ENCODE data around the gene LNX2. TPM values are rescaled to one million over a fixed set of nuclear protein-coding genes. Genes with fewer than 3 reads are reported as not detected.

The LNX2 gene
- total RNA-seq, 1 donor from 2014 or later, result 11.2 TPM

DNA sequence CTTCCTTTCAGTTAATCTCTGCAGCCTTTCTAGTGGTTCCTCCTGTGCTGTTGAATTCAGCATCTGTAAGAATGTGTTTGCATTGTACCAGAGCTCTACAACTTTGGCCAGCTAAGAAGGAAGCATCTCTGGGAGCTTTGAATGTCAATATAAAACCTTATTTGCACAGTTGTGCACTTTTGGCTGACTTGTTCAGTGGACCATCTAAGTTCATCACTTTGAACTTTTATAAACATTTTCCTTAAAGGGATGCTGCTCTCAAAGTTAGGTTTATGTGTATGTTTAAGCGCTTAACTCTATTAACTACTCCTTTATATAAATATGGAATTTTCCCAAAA, 16.9 kb upstream of the LNX2 start:
- H3K27me3 ChIP-seq (ENCODE audit: low read depth), result no peaks in the 10 kb centered on the region
- intact Hi-C loops (cut with micrococcal nuclease), result no loop called here
- H3K36me3 ChIP-seq, result no peaks in the 10 kb centered on the region
- no peak overlapping the region for H3K4me3 ChIP-seq
- no peak for DNase-seq
- H3K27ac ChIP-seq (replicated peaks), result no peak overlapping the region
- H3K9me3 ChIP-seq (replicated peaks), result no peaks in the 10 kb centered on the region
- TF ChIP-seq, protein P1, sequence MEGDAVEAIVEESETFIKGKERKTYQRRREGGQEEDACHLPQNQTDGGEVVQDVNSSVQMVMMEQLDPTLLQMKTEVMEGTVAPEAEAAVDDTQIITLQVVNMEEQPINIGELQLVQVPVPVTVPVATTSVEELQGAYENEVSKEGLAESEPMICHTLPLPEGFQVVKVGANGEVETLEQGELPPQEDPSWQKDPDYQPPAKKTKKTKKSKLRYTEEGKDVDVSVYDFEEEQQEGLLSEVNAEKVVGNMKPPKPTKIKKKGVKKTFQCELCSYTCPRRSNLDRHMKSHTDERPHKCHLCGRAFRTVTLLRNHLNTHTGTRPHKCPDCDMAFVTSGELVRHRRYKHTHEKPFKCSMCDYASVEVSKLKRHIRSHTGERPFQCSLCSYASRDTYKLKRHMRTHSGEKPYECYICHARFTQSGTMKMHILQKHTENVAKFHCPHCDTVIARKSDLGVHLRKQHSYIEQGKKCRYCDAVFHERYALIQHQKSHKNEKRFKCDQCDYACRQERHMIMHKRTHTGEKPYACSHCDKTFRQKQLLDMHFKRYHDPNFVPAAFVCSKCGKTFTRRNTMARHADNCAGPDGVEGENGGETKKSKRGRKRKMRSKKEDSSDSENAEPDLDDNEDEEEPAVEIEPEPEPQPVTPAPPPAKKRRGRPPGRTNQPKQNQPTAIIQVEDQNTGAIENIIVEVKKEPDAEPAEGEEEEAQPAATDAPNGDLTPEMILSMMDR (IDR thresholded peaks at IDR 0.05; ENCODE audit: borderline replicate concordance), result no peak
- H3K4me1 ChIP-seq, result peaks cover 40% of the 10 kb centered on the region

DNA sequence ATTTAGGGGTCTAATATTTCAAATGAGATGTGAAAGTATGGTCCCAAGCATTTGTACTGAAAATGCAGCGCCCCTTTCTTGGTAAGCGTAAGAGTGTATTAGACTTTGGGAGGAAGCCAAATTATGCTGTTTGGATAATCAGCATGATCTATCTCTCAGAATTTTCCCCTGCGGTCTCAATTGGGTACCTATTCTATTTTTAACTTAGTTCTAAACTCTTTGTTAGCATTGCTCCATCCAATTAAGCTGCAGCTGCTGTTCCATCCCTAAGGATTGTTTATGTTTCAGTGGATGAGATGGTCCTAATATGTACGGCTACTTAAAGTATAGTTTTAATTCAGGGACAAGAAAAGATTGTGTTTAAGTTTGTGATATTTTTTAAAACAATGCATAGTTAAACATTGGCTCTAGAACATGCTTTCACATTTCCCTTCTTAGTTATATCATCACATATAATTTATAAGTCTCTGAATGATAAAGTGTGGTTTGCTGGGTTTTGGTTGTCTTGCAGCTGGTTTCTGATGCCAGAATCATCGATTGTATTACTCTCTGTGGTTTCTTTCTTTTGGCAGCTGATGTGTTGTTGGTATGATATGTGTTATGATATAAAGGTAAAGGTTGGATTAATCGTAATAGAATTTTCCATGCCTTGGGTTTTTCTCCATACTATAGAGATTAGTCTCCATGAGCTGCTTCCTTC, 16.4 kb upstream of the LNX2 start:
- intact Hi-C loops (cut with micrococcal nuclease), result no loop called here
- no peaks in the 10 kb centered on the region for H3K27me3 ChIP-seq (ENCODE audit: low read depth)
- TF ChIP-seq, protein P1 (IDR thresholded peaks at IDR 0.05; ENCODE audit: borderline replicate concordance), result no peak
- H3K9me3 ChIP-seq (replicated peaks), result no peaks in the 10 kb centered on the region
- H3K4me3 ChIP-seq, result no peak overlapping the region
- DNase-seq, result no peak
- H3K27ac ChIP-seq (replicated peaks), result no peak overlapping the region
- peaks cover 38% of the 10 kb centered on the region for H3K4me1 ChIP-seq
- no peaks in the 10 kb centered on the region for H3K36me3 ChIP-seq

DNA sequence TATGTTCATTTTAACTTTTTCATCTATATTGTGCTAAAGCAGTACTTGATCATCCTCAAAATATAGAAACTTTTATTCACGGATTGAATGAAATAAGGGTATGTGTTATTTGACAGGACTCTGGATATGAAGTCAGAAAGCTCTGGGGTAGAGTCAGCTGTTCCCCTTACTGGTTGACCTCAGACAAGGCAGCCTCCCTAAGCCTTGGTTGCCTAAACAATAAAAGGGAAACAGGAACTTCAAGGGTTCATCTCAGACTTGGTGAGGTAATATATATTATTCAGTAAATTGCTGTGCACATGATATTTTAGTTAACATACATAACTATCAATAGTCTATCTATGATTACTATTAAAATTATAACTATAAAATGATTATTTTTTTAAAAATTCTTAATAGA, 14.9 kb upstream of the LNX2 start:
- intact Hi-C loops (cut with micrococcal nuclease), result no loop called here
- Histone ChIP-seq H3K4me1 (peaks cover 38% of the 10 kb centered on the region), H3K36me3 (no peaks in the 10 kb centered on the region), H3K4me3 (no peak overlapping the region), H3K27me3 (ENCODE audit: low read depth) (no peaks in the 10 kb centered on the region), H3K9me3 (replicated peaks) (no peaks in the 10 kb centered on the region), H3K27ac (replicated peaks) (no peak overlapping the region)
- TF ChIP-seq, protein P1 (IDR thresholded peaks at IDR 0.05; ENCODE audit: borderline replicate concordance), result no peak
- no peak for DNase-seq

DNA sequence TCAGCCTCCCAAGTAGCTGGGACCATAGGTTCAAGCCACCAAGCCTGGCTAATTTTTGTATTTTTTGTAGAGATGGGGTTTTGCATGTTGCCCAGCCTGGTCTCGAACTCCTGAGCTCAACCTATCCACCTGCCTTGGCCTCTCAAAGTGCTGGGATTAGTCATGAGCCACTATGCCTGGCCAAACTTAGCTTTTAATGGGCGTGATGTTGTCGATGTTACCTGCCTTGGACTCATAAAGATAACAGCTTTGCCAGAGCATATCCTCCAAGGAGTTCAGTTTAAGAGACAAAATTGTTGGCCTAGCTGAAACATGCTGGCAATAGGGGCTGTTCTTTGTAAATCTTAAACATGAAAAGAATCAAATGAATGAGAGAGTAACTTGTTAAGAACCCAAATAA, 14.5 kb upstream of the LNX2 start:
- no peaks in the 10 kb centered on the region for H3K9me3 ChIP-seq (replicated peaks)
- peaks cover 37% of the 10 kb centered on the region for H3K4me1 ChIP-seq
- no peak overlapping the region for H3K4me3 ChIP-seq
- intact Hi-C loops (cut with micrococcal nuclease), result no loop called here
- no peaks in the 10 kb centered on the region for H3K36me3 ChIP-seq
- no peak overlapping the region for H3K27ac ChIP-seq (replicated peaks)
- no peak for DNase-seq
- TF ChIP-seq, protein P1 (IDR thresholded peaks at IDR 0.05; ENCODE audit: borderline replicate concordance), result no peak
- H3K27me3 ChIP-seq (ENCODE audit: low read depth), result no peaks in the 10 kb centered on the region

DNA sequence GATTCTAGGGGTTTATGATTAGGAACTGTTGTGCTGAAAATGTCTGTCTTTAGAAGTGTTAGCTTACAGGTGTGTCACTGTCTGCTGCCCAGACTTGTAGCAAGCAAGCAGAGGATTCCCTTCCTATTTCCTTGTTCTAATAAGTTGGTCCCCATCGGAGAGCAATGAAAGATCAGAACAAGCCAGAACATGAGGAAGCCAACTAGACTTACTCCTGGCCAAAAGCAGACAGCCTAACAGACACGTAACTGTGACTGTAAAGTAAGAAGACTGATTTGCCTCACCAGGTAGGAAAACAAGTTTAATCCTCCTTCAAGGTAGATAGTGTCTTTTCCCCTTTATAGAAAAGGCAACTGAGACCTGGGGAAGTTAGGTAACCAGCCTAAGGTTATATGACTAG, 13.9 kb upstream of the LNX2 start:
- no peak overlapping the region for H3K27ac ChIP-seq (replicated peaks)
- no peak for DNase-seq
- intact Hi-C loops (cut with micrococcal nuclease), result no loop called here
- H3K27me3 ChIP-seq (ENCODE audit: low read depth), result no peaks in the 10 kb centered on the region
- no peaks in the 10 kb centered on the region for H3K36me3 ChIP-seq
- H3K4me1 ChIP-seq, result peaks cover 37% of the 10 kb centered on the region
- H3K4me3 ChIP-seq, result no peak overlapping the region
- TF ChIP-seq, protein P1 (IDR thresholded peaks at IDR 0.05; ENCODE audit: borderline replicate concordance), result no peak
- H3K9me3 ChIP-seq (replicated peaks), result no peaks in the 10 kb centered on the region
